ENCODE data around the gene NUP214.
A peak's percentile ranks its signal among the peaks of the same experiment; 100 is the strongest.
"Not testable (repeated sequence)": the region's sequence is repeated elsewhere in the genome, so short reads cannot be mapped to it uniquely, and the experiment has no call there.

NUP214 gene

GRCh38 chr9:131160416-131161112 is 35.2 kb downstream of the NUP214 start:
- DNase-seq (ENCODE audit: low read depth in 2 of 2, low spot score in 1 of 2), result no peak

DNA sequence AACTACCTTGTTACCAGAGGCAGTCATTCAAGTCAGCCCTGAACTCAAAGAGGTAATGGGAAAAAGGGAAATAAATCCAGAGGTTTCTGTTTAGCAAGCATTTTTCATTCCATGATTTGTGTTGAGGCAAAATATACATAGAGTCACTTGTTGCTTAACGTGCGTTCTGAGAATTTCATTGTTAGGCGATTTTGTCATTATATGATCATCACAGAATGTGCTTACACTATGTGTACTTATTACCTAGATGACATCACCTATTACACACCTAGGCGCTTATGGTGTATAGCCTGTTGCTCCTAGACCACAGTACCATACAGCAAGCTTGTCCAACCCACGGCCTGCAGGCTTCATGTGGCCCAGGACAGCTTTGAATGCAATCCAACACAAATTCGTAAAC is 36.2 kb downstream of the NUP214 start:
- DNase-seq (ENCODE audit: low read depth in 2 of 2, low spot score in 1 of 2), result no peak

GRCh38 chr9:131162886-131163285 is 37.5 kb downstream of the NUP214 start:
- no peak for DNase-seq (ENCODE audit: low read depth in 2 of 2, low spot score in 1 of 2)

- no peak for DNase-seq (ENCODE audit: low read depth in 2 of 2, low spot score in 1 of 2)
These were observed 40.1 kb downstream of the NUP214 start for GRCh38 chr9:131165523-131165922.

- no peak for DNase-seq (ENCODE audit: low read depth in 2 of 2, low spot score in 1 of 2)
These were observed 41.8 kb downstream of the NUP214 start for GRCh38 chr9:131167146-131167692.

- no peak for DNase-seq (ENCODE audit: low read depth in 2 of 2, low spot score in 1 of 2)
These were observed 42.5 kb downstream of the NUP214 start for GRCh38 chr9:131167936-131168335.

- DNase-seq (ENCODE audit: low read depth in 2 of 2, low spot score in 1 of 2), result no peak
These were observed 44.3 kb downstream of the NUP214 start for GRCh38 chr9:131169563-131170240.

DNA sequence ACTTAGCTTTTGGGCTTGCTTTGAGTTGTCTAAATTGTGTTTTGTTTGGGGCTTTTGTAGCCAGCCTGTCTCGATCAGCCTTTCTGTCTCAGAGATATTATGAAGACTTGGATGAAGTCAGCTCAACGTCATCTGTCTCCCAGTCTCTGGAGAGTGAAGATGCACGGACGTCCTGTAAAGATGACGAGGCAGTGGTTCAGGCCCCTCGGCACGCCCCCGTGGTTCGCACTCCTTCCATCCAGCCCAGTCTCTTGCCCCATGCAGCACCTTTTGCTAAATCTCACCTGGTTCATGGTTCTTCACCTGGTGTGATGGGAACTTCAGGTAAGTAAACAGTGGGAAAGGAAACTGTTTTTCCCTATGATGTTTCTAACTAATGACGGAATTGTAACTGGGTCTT is 48.6 kb downstream of the NUP214 start:
- no peak for DNase-seq (ENCODE audit: low read depth in 2 of 2, low spot score in 1 of 2)

GRCh38 chr9:131174681-131175239 is 49.4 kb downstream of the NUP214 start:
- no peak for DNase-seq (ENCODE audit: low read depth in 2 of 2, low spot score in 1 of 2)

DNA sequence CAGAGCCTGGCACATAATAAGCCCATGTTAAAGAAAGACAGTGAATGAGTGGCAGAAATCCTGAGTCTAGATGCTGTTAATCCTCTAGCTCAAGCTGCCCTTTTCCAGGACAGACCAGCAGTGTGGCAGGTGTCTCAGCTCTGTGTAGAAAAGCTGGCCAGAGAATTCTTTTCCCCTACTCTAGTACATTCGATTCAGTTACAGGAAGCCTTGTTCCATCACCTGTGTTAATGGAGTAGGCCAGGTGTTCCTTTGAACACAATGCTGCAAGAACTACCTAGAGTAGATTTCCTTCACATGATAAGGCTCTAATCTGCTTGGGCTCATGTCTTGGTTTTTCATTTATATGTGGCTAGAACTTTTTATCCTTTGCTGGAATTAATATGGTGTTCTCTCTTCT is 52.5 kb downstream of the NUP214 start:
- no peak for DNase-seq (ENCODE audit: low read depth in 2 of 2, low spot score in 1 of 2)

- DNase-seq (ENCODE audit: low read depth in 2 of 2, low spot score in 1 of 2), result peak; percentile 35 to 53
These were observed 53.0 kb downstream of the NUP214 start for GRCh38 chr9:131178382-131178781.

- no peak for DNase-seq (ENCODE audit: low read depth in 2 of 2, low spot score in 1 of 2)
These were observed 53.5 kb downstream of the NUP214 start for GRCh38 chr9:131178926-131179325.

GRCh38 chr9:131179561-131180219 is 54.3 kb downstream of the NUP214 start:
- no peak for DNase-seq (ENCODE audit: low read depth in 2 of 2, low spot score in 1 of 2)

DNA sequence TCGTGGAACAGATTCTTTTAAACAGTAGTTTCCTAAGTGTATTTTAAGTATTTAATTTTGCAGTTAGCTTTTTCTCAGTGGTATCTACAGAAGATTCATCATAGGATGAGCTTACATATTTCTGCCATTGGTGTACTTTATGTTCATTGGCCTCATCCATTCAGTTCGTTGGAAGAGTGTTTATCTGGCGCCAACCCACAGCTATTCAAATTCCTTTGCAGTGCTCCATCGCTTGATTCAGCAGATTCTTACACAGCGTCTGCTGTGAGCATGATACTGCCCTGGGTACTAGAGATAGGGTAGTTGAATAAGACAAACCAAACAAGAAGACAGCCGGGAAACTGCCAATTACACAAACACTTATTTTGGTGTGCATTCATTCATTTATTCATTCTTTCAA is 55.1 kb downstream of the NUP214 start:
- no peak for DNase-seq (ENCODE audit: low read depth in 2 of 2, low spot score in 1 of 2)

GRCh38 chr9:131181091-131181681 is 55.8 kb downstream of the NUP214 start:
- no peak for DNase-seq (ENCODE audit: low read depth in 2 of 2, low spot score in 1 of 2)

- no peak for DNase-seq (ENCODE audit: low read depth in 2 of 2, low spot score in 1 of 2)
These were observed 60.5 kb downstream of the NUP214 start for GRCh38 chr9:131185924-131186323.

DNA sequence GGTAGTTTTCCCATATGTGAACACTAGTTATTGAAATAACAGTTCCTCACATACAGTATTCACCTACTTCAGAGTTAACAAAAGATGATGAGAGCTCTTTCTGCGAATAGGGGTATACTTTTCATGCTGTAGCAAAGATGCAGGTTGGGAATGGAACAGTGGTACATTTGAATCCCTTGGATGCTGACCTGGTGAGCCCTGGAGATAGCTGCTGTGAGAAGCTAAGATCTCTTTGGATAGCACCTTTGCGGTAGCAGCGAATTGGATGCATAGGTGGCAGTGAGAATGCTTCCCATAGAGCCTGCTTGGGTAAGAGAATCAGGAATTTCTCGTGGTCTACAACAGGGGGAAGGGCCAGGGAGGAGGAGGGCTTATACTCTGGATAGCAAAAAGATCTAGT is 61.2 kb downstream of the NUP214 start:
- no peak for DNase-seq (ENCODE audit: low read depth in 2 of 2, low spot score in 1 of 2)

DNA sequence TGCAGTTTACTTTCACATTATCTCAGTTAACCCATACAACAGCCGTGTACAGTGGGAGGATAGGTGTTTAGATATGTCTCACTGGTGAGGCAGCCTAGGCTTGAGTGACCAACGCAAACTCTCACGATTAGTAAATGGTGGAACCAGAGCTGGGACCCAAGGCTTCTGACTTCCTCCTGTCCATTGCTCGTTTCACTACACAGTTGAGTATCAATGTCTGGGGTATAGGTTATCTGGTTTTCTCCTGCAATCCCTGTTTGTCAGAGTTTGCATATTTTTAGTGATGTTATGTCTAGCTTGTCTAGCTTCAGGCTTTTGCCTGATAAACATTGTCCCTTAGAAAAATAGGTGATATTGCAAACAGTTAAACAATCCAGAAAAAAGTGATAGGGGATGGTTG is 62.6 kb downstream of the NUP214 start:
- DNase-seq (ENCODE audit: low read depth in 2 of 2, low spot score in 1 of 2), result no peak

DNA sequence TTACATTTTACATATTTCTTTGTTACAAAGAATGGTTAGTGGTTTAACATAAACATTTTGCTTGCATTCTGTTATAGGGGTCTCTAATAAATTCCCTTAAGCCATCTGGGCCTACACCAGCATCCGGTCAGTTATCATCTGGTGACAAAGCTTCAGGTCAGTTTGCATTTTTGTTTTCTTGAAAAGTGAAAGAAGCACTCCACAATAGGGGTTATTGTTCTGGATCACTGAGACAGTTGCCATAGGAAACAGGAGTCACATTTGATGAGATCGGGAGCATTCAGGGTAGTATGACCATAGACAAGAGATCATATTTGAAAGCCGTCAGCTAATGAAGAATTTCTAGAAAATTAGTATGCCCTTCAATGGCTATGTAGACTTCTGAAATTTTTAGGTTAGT is 63.6 kb downstream of the NUP214 start:
- DNase-seq (ENCODE audit: low read depth in 2 of 2, low spot score in 1 of 2), result no peak

GRCh38 chr9:131190191-131190590 is 64.8 kb downstream of the NUP214 start:
- no peak for DNase-seq (ENCODE audit: low read depth in 2 of 2, low spot score in 1 of 2)

GRCh38 chr9:131191032-131191431 is 65.6 kb downstream of the NUP214 start:
- not testable (repeated sequence) for DNase-seq (ENCODE audit: low read depth in 2 of 2, low spot score in 1 of 2)
